HG03045 (cell line): ENCODE measurements around the gene FKBP8.
"Not testable (repeated sequence)": the region's sequence is repeated elsewhere in the genome, so short reads cannot be mapped to it uniquely, and the experiment has no call there.

Source experiments
- ATAC-seq: cut with Tn5 transposase; IDR thresholded peaks from one replicate; pipeline ENCODE4 v1.9.1; 2021; ENCODE audit warnings: mild to moderate bottlenecking, moderate library complexity; ENCODE audit not compliant: unreplicated experiment

The FKBP8 gene

DNA sequence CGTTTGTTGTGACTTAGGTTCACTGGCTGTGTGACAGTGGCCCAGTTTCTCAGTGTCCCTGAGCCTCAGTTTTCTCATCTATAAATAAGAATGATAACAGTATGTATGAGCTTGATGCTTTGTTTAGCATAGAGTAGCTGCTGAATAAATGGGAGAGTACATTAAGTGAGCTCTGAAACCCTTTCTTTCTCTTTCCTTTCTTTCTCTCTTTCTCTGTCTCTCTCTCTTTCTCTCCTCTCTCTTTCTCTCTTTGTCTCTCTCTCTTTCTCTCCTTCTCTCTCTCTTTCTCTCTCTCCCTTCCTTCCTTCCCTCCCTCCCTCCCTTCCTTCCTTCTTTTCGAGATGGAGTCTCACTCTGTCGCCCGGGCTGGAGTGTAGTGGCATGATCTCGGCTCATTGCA is 16.3 kb upstream of the FKBP8 start:
- no peak for ATAC-seq

DNA sequence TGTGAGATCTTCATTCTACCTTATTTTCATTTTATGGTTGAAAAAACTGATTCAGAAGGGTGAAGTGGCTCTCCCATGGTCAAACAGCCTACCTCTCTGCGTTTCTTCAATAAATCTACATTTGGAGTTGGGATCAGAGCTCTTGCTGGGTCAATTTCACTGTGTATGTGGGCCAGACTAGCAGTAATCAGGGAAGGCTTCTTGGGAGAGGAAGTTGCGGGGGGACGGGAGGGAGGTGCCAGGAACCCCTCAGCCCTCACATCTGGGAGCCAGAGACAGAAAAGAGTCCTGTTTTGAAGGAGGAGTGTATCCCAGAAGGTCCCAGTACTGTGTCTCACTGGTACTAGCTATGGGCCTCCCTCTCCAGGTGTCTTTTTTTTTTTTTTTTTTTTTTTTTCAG is 15.2 kb upstream of the FKBP8 start:
- ATAC-seq: no peak

DNA sequence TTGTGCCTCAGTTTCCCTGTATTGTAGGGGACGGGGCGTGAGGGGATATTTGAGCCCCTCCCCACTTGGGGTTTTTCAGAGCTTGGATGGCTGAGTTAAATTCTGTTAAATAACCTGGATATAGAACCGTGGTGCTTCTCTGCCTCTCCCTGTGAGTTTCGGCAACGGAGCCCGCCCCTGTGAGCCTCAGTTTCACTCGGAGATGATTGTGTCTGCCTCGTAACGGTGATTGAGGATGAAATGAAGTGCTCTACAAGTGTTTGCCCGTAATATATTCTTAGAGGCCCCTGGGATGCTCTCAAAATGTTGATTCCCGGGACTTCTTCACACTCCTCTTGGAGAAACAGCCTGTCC is 14.8 kb upstream of the FKBP8 start:
- no peak for ATAC-seq

DNA sequence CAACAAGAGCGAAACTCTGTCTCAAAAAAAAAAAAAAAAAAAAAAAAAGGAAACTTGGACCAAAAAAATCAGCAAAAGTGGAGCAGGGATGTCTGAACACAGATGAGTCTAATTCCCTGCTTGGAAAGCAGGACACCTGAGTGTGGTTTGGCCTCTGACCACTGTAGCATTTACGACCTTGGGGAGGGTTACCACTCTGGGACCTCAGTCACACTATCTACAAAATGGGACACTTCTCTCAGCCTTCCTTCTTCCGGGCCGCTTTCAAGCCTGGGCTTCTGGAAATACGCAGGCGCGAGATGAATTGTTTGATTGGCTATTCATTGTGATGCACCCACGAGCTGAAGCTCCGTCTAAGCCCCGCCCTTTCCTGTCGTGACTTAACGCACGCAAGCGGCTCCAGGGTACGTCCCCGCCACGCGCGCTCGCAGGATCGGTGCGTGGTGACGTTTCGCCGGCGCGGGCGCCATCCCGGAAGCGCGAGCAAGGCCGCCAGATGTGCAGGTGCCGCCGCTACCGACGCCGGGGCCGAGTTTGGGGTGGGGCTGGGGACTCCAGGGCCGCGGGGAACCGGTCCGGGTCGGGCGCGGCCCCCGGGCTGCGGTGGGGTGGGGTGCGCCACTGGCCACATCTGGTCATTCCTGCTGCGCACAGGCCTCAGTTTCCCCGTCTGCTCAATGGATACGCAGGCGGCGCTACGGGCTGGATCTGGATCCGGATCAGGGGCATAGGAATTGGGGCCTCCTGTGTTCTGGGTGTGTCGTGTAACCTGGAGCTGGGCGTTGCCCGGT is 14.2 kb upstream of the FKBP8 start, which contains the start of gene KXD1:
Gene KXD1 (plus strand): TSS at position 460 of the 791 bp plus-strand sequence. CDS start 4,187 bp downstream, outside the sequence.
- peak; percentile 87 for ATAC-seq

DNA sequence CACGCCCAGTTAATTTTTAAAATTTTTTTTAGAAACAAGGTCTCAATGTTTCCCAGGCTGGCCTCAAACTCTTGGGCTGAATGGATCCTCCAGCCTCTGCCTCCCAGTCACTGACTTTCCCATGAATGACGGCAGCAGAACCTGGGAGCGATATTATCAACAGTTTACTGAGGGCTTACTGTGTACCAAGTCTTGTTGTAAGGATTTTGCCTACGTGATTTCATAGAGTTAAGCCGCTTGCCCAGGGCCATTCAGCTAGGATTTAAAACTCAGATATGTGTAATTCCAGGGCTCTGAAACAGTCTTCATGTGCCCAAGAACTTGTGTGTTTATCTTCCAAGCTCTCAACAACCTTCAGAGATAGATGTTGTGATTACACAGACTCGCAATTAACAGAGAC is 8.3 kb upstream of the FKBP8 start:
- ATAC-seq: no peak

DNA sequence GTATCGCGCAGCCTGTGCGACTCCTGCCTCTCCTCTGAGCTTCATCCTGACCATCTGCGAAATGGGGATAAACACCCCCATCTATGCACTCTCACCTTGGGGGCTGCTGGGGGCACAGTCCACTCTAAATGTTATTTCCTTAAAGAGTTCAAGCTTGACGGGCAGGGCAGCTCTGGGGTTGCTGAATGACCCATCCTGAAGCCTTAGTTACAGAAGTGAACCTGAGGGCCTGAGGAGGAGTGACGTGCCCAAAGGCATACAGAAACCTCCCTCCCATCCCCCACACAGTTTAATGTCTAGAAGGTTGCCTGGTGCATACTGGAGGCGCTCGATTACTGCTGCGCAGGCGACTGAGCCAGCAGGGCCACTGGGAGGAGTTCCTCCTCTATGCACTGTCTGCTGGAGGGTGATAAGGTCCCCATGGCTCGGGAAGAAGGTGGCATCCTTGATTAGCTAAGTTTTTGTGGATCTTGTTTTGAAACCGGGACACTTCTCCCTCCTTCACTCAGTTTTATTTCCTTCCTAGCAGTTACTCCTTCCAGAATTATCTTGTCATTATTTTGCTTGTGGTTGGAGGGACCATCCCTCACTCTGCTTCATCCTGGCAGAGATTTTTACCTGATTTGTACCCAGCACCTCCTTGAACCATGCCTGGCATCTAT is 572 bp upstream of the FKBP8 start:
- peak; percentile 47 for ATAC-seq

DNA sequence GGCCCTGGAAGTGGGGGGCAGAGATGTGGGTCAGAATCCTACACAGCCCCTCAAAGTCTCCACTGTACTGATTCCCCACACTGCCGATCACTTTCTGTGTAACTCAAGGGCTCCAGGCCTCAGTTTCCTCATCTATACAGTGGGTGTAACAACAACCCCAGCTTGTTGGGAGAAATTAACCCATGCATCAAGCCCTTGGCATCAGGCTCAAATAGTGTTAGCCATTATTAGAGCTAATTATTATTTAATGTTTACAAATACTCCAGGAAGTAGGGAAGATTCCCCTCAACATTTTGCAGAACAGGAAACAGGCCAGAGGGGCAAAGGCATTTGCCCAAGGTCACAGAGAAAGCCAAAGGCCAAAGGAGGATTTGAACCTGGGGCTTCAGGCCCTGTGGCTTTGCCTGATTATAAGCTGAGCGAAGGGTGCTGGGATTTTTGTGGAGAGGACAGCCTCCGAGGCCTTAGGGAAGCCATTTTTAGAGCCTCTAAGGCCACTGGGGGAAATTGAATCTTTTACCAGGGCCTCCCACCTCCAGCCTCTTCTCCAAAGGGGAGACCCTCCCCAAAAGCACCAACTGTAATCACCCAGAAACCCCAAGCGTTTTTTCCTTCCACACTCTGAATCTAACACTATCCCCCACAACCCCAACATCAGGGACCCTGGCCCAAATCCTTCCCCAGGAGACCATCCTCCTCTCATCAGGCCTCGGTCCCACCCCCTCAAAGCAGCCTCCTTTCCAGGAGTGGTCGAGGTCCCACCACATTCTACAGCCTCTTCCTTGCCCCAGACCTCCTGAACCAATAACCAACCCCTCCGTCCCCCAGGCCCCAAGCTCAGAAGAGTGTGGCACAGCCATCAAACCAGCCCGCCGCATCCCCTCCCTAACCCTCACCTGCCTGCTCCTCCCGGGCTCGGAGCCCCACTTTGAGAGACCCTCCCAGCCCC is 1.1 kb downstream of the FKBP8 start:
- no peak for ATAC-seq

DNA sequence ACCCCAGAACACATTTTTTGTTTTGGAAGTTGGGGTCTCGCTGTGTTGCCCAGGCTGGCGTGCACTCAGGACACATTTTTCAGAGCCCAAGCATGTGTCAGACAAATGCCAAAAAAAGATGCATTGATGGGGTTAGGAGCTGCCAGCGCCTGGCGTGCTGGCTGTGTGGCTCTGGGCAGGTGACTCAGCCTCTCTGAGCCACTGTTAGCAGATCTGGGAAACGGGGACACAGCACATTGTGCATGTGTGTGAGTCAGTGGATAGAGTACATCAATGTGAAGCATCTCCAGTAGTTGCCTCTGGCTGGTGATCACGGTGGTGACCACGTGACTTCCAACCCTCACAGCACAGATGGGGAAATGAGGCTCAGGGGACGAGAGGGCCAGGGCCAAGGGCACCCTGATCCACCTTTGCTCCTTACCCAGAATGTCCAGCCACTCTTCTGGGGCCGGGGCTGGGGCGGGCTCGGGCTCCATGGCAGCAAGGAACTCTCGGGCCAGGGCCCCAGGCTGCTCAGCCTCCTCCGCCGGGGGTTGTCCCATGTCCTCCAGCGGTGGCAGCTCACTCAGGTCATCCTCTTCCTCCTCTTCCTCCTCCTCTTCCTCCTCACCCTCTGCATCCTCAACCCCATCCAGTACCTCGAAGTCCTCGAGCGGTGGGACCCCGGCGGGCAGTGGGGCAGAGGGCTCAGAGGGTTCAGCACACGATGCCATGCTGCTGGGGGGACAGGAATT is 1.9 kb downstream of the FKBP8 start:
- ATAC-seq: no peak

DNA sequence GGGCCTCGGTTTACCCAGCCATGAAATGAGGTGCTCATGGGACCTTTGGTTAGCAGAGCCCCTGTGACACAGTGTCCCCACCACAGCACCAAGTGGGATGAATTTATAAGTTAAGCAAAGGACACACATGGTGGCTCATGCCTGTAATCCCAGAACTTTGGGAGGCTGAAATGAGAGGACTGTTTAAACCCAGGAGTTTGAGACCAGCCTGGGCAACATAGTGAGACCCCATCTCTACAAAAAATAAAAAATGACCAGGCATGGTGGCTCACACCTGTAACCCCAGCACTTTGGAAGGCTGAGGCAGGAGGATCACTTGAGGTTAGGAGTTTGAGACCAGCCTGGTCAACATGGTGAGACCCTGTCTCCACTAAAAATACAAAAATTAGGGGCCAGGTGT is 3.2 kb downstream of the FKBP8 start:
- not testable (repeated sequence) for ATAC-seq

DNA sequence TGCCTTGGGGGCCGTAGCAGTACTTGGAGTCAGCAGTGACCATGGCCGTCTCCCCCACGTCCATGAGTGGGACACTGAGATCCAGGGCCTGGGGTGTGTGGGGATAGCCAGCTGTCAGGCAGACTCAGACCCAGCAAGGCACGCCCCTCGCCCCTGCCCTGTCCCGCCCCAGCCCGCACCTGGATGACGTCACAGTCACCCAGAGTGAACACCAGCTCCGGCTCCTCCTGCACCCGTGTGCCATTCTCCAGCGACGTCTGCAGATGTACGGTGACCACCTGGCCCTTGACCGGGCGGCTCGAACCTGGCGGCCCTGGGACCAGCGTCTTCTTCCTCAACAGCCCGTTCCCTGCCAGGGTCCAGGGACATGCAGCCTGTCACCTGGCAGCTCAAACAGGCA is 4.0 kb downstream of the FKBP8 start:
- ATAC-seq: no peak

DNA sequence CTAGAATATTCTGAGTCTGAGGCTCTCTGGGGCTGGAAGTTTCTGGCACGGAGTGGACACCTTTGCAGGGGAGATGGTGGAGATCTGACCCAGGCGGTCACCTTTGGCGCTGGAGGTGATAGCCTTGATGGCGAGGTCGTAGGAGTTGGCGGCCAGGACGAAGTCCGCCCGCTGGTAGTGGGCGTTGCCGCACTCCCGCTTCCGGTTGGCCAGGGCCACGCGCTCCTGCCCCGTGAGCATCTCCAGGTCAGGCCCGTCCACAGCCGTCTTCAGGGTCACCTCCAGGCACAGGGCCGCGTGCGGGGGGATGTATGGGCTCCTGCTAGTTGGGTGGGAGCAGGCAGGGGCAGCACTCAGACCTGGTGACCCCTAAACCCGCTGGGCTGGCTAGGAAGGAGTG is 5.3 kb downstream of the FKBP8 start:
- ATAC-seq: no peak

DNA sequence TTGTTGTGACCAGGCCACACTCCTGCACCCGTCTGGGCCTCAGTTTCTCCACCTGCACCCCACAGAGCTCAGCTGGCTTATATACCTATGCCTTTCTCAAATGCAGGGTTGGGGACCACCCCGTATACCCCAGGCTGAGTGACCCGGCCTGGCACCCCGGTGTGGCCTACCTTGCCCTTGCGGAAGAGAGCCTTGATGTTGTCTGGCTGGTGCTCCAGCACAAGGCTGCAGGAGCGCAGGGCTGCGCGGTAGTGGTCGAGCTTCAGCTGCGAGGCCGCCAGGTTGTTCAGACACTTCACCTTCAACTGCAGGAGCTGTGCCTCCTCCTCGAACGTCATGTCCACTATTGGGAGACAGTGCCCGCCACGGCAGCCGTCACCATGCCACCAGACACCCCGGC is 5.9 kb downstream of the FKBP8 start:
- ATAC-seq: no peak

DNA sequence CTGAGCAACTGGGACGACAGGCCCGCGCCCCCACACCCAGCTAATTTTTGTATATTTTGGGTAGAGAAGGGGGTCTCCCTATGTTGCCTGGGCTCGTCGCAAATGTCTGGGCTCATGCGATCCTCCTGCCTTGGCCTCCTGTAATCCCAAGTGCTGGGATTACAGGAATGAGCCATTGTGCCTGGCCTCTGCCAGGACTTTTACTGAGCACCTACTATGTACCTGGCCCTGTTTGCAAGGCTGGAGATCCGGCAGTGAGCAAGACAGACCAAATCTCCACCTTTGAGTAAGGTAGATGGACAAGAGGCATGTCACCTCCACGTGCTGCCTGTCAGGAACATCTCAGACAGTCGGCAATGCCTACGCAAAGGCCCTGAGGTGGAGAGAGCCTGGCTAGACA is 6.9 kb downstream of the FKBP8 start:
- no peak for ATAC-seq

DNA sequence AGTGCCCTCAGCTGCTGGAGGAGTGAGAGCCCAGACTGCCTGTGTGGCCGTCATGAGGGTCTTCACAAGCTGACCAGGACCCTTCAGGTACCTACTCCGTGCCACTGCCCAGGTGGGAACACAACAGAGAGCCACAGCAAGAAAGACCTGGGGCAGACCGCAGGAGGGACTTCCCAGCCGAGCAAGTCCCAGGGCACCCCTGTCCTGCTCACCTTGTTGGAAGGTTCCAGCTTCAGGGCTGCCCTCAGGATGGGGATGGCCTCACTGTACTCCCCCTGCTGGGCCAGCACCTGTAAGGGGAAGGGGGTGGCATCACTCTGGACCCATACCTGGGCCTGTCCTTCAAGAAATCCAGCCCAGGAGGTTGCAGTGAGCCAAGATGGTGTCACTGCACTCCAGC is 10.3 kb downstream of the FKBP8 start:
- no peak for ATAC-seq

DNA sequence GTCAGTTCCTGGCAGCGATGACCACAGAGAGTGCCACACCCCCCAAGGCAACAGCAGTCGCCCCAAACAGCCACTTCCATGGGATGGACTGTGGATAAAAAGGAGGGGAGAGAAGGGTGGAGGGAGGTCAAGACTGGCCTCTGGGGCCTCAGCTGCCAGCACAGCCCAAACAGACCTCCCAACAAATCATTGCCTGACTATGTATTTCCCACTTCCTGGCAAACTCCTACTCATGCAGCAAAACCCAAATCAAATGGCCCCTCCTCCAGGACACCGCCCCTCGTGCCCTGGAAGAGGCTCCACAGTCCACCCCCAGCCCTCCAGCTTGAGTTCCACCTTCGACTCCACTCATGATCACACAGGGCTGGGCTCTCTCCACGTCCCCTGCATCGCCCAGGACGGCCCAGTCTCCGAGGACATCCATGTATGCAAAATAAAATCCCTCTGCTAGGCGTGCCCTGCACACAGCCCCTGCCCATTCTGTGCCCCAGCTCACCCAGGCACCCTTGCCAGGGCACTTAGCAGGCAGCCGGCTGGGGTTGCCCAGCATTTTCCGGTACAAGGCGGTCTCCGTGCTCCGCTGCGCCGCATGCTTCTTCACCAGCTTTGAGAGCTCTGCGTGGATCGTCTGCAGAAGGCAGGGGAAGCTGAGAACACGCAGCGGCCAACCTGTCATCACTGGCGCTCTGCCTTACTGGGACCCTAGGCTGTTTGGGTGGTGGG is 11.0 kb downstream of the FKBP8 start:
- ATAC-seq: no peak

DNA sequence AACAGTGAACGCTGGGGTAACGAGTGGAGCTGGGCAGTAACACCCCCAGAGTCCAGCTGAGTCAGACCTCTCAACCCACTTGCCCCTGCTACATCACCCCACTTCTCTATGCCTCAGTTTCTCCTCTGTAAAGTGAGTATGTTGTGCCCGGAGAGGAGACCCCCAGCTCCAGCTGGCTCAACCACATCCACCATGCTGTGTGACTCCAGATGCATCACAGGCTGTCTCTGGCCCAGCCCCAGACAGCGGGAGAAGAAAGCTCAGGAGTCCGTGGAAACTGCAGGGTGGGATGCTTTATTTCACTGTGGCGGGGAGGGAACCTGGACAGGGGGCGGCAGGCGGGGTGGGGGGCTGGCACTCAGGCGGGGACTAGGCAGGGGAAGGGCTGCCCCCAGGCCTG is 11.9 kb downstream of the FKBP8 start:
- no peak for ATAC-seq

DNA sequence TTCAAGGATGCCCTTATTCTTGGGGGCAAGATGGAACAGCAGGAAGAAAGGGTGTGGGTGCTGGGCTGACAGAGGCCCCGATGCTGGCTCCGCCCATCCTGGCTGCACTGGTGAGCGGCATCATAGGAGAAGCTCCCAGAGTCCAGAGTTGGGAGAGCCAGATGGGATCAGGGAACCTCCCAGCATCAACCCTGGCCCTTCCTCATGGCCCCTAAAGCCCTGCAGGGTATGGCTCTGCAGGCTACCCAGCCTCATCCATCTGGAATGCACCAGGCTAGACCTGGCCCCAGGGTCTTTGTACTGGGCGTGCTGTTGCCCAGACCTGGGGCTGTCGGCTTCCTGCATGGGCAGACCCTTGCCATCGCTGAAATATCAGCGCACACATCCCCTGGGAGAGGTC is 13.6 kb downstream of the FKBP8 start:
- no peak for ATAC-seq

DNA sequence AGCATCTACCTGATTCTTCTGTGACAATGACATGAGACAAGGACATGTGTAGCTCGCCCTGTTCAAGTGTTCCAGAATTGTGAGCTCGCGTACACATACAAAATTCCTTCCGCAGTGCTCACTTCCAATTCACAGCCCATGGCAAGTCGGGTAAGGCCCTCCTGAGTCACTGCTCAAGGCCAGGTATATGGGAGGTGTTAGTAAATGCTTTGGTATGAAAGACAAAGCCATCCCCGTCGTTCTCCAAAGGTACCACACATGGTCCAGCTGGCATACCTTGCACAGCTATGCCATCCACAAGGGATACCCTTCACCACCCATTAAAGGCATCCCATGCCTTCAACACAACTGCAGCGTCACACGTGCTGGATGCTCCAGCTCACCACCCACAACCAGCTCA is 17.1 kb downstream of the FKBP8 start:
- ATAC-seq: no peak

DNA sequence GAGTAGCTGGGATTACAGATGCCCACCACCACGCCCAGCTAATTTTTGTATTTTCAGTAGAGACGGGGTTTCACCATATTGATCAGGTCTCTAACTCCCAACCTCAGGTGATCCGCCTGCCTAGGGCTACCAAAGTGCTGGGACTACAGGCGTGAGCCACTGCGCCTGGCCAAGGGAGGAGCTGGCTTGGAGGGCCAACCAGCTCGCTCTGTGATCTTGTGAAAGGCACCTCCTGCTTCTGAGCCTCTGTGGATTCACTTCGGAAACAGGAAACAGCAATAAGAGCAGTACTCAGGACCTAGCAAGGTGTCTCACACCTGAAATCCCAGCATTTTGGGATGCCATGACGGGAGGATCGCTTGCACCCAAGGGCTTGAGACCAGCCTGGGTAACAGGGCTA is 19.5 kb downstream of the FKBP8 start:
- no peak for ATAC-seq

DNA sequence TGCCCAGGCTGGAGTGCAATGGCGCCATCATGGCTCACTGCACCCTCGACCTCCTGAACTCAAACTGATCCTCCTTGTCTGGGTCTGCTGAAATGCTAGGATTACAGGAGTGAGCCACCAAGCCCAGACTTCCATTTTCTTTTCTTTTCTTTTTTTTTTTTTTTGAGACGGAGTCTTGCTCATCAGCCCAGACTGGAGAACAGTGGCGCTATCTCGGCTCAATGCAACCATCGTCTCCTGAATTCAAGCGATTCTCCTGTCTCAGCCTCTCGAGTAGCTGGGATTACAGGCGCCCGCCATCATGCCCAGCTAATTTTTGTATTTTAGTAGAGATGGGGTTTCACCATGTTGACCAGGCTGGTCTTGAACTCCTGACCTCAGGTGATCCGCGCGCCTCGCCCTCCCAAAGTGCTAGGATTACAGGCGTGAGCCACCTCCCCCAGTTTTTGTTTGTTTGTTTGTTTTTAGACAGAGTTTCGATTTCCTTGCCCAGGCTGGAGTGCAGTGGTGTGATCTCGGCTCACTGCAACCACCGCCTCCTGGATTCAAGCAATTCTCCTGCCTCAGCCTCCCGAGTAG is 20.4 kb downstream of the FKBP8 start:
- not testable (repeated sequence) for ATAC-seq
